GM12878 (cell line): ENCODE measurements around the gene ERVH48-1.

Experiments
- CHD4 ChIP-seq: fragments of 200-600 bp; sonication (generic); IDR thresholded peaks from 2 replicates; pipeline ENCODE4 v1.6.1; 2016; ENCODE audit warnings: mild to moderate bottlenecking
- CTCF ChIP-seq, 3 experiments: IDR thresholded peaks in 2 of 3; conservative IDR thresholded peaks in 1 of 3; 2 replicates each; pipeline ENCODE4 v1.5.1; 2011; ENCODE audit warnings: low read depth in 3 of 3, low read length in 3 of 3, mild to moderate bottlenecking in 3 of 3, control low read depth in 2 of 3, moderate library complexity in 2 of 3, inconsistent platforms in 1 of 3, mixed read lengths in 1 of 3; ENCODE audit not compliant: control insufficient read depth in 2 of 3, insufficient read depth in 1 of 3; ENCODE audit errors: extremely low read depth in 1 of 3
- FOS ChIP-seq: IDR thresholded peaks from 3 replicates; pipeline ENCODE4 v1.6.1; 2011; ENCODE audit warnings: borderline replicate concordance; ENCODE audit not compliant: insufficient read length; ENCODE audit errors: extremely low read depth
- FOXM1 ChIP-seq: IDR thresholded peaks from 2 replicates; pipeline ENCODE4 v1.6.1; 2012; ENCODE audit warnings: low read depth, mild to moderate bottlenecking, inconsistent platforms, low read length, moderate library complexity
- HDAC2 ChIP-seq: fragments of 200-600 bp; sonication (generic); IDR thresholded peaks from 2 replicates; pipeline ENCODE4 v1.6.1; 2017
- POLR2A ChIP-seq: IDR thresholded peaks from 2 replicates; pipeline ENCODE4 v1.6.1; 2011; ENCODE audit warnings: low read depth, mild to moderate bottlenecking, low read length
- POLR2AphosphoS2 ChIP-seq: IDR thresholded peaks from 2 replicates; pipeline ENCODE4 v1.6.1; 2011; ENCODE audit warnings: low read depth, mild to moderate bottlenecking, low read length, improper control_type of control experiment, moderate library complexity
- ZNF24 ChIP-seq: fragments of 450-650 bp; IDR thresholded peaks from 2 replicates; pipeline ENCODE4 v1.6.1; 2017; ENCODE audit warnings: antibody characterized with exemption, mild to moderate bottlenecking

GRCh38 chr21:42878678-42878992, 46.8 kb downstream of the ERVH48-1 start:
- TF ChIP-seq CHD4 (no peak), POLR2A (no peak), POLR2AphosphoS2 (no peak), FOXM1 (no peak), FOS (no peak), ZNF24 (no peak), HDAC2 (no peak), CTCF (IDR thresholded peaks at IDR 0.05 in 2 of 3, conservative IDR thresholded peaks at IDR 0.05 in 1 of 3; ENCODE audit: control insufficient read depth in 2 of 3, extremely low read depth in 1 of 3, insufficient read depth in 1 of 3, low read depth in 3 of 3, low read length in 3 of 3) (no peak)
